SK-N-MC (cell line): ENCODE data around the gene CD48.

Experiments
- EZH2 ChIP-seq: fragments of 200-600 bp; sonication (generic); IDR thresholded peaks from one replicate; pipeline ENCODE4 v1.6.1; 2017; ENCODE audit warnings: antibody characterized with exemption
- POLR2AphosphoS5 ChIP-seq: IDR thresholded peaks from 2 replicates; pipeline ENCODE4 v1.6.1; 2012; ENCODE audit warnings: mild to moderate bottlenecking, low read depth, low read length, borderline replicate concordance

DNA sequence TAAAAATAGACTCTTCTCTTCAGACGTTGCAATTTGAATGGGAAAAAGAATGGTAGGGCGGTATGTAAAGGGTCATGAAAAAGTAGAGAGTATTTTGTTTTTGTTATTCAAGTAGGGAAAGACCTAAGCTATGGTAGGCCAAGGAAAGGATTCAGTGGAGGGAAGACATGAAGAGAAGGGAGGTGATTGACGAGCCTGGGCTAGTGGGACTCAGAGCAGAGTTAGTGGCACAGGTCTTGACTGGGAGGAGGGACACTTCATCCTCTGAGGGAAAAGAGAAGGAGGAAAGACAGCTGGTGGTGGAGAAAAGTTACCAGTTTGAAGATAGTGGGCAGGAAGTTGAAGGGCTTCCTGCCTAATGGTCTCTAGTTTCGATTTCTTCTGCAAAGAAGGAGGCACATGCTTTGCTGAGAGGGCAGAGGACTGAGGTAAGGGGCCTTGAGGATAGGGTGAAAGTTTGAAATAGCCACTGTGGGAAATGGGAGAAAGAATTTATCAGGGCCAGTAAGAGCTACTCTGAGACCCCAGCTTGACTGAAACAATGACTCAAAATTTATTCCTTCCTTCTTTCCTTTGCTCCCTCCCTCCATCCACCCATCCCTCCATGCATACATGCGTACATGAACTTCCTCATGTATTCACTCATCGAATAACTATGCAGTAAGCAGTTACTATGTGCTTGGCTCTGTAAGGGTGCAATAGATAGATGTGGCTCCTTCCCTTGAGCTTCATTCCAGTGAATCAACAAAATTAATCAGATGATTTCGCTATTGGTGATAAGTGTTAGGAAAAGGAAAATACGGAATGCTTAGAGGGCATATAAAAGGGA lies 4.2 kb downstream of the CD48 start:
- no peak for TF ChIP-seq EZH2
- no peak for TF ChIP-seq POLR2AphosphoS5
